ENCODE measurements around the gene GPR155. TPM values are rescaled to one million over a fixed set of nuclear protein-coding genes. Genes with fewer than 3 reads are reported as not detected.

The GPR155 gene
- total and polyA plus RNA-seq, 4 donors: 3.1 to 9.4 (median 4.4) TPM

DNA sequence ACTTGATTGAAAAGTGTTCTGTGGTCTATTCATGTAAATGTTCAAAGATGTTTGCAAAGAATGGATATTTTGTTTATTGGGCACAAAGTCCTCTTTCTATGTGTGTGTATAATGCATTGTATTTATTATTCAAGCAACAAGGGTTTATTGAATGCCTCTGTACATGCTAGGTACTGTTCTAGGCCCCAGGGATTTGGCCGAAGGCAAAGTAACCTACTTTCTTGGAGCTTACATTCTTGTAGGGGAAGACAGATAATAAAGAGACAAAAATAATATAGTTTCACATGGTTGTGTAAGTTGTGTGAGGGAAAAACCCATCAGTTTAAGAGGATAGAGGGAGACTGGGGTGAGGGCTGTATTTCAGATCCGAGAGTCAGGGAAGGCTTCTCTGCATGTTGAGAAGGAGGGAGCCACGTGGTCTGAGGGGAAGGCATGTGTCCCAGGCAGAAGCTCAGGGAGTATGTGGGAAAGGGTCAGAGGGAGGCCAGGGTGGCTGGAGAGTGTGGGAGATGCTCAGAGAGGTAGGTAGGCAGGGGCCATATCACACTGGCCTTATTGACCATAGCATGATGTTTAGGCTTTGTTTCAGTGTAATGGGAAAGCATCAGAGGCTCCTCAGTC lies 40.4 kb upstream of the GPR155 start:
- no peak overlapping the region for H3K27ac ChIP-seq (ENCODE audit: low read depth in 1 of 2, low read length in 2 of 2)
- no peak overlapping the region for H3K9ac ChIP-seq (ENCODE audit: low read depth in 1 of 2, low read length in 2 of 2)
- no peak for TF ChIP-seq REST (IDR thresholded peaks at IDR 0.05)
- H3K4me3 ChIP-seq (ENCODE audit: low read depth in 1 of 3, low read length in 3 of 3): no peak overlapping the region
- 90% methylated on average over 3 of the region's 3 CpGs for WGBS
- no peak for DNase-seq (ENCODE audit: low spot score)
- no peaks in the 10 kb centered on the region for H3K9me3 ChIP-seq (ENCODE audit: control insufficient read depth in 4 of 4, low read length in 3 of 4)
- H3K4me1 ChIP-seq (ENCODE audit: control insufficient read depth in 4 of 4, insufficient read depth in 4 of 4, low read length in 3 of 4): no peaks in the 10 kb centered on the region
- H3K36me3 ChIP-seq (ENCODE audit: control insufficient read depth in 4 of 4, insufficient read depth in 3 of 4, low read depth in 1 of 4, low read length in 3 of 4): no peaks in the 10 kb centered on the region
- H3K27me3 ChIP-seq (ENCODE audit: control insufficient read depth in 4 of 4, insufficient read depth in 4 of 4, low read length in 3 of 4): no peaks in the 10 kb centered on the region

DNA sequence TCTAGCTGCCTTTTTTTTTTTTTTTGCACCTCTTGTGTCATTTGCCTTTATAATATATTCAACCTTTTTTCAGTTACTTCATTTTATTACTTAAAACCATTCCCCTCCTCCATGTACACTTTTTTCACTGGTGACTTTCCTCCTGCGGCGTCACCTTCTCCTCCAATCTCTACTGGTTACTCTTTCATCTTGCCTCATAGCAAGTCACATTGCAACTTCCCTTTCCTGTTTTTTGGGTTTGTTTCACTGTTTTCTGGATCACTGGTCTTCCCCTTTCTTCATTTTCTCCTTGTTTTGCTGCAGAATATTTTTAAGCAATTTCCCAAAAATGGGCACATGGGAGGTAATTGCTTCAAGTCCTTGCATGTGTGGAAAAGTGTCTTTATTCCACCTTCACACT lies 37.7 kb upstream of the GPR155 start:
- Histone ChIP-seq H3K4me1 (ENCODE audit: control insufficient read depth in 4 of 4, insufficient read depth in 4 of 4, low read length in 3 of 4) (no peaks in the 10 kb centered on the region), H3K36me3 (ENCODE audit: control insufficient read depth in 4 of 4, insufficient read depth in 3 of 4, low read depth in 1 of 4, low read length in 3 of 4) (no peaks in the 10 kb centered on the region), H3K4me3 (ENCODE audit: low read depth in 1 of 3, low read length in 3 of 3) (no peak overlapping the region), H3K9me3 (ENCODE audit: control insufficient read depth in 4 of 4, low read length in 3 of 4) (no peaks in the 10 kb centered on the region), H3K9ac (ENCODE audit: low read depth in 1 of 2, low read length in 2 of 2) (no peak overlapping the region), H3K27me3 (ENCODE audit: control insufficient read depth in 4 of 4, insufficient read depth in 4 of 4, low read length in 3 of 4) (no peaks in the 10 kb centered on the region), H3K27ac (ENCODE audit: low read depth in 1 of 2, low read length in 2 of 2) (no peak overlapping the region)
- no peak for DNase-seq (ENCODE audit: low spot score)
- no peak for TF ChIP-seq JUND (IDR thresholded peaks at IDR 0.05)
- TF ChIP-seq, protein P1, sequence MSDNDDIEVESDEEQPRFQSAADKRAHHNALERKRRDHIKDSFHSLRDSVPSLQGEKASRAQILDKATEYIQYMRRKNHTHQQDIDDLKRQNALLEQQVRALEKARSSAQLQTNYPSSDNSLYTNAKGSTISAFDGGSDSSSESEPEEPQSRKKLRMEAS (IDR thresholded peaks at IDR 0.05): no peak
- TF ChIP-seq FOXA1 (IDR thresholded peaks at IDR 0.05): no peak
- TF ChIP-seq RXRA (IDR thresholded peaks at IDR 0.05): no peak
- 75% methylated on average over 2 of the region's 2 CpGs for WGBS

- no peaks in the 10 kb centered on the region for H3K36me3 ChIP-seq (ENCODE audit: control insufficient read depth in 4 of 4, insufficient read depth in 3 of 4, low read depth in 1 of 4, low read length in 3 of 4)
- H3K9me3 ChIP-seq (ENCODE audit: control insufficient read depth in 4 of 4, low read length in 3 of 4): no peaks in the 10 kb centered on the region
- no peak overlapping the region for H3K27ac ChIP-seq (ENCODE audit: low read depth in 1 of 2, low read length in 2 of 2)
- H3K4me3 ChIP-seq (ENCODE audit: low read depth in 1 of 3, low read length in 3 of 3): no peak overlapping the region
- H3K27me3 ChIP-seq (ENCODE audit: control insufficient read depth in 4 of 4, insufficient read depth in 4 of 4, low read length in 3 of 4): no peaks in the 10 kb centered on the region
- DNase-seq (ENCODE audit: low spot score): no peak
- H3K4me1 ChIP-seq (ENCODE audit: control insufficient read depth in 4 of 4, insufficient read depth in 4 of 4, low read length in 3 of 4): peaks cover 2 to 13% (median 5%) of the 10 kb centered on the region in 4 donors
- TF ChIP-seq CTCF (IDR thresholded peaks at IDR 0.05; ENCODE audit: low read depth, low read length, missing input control) (peak; percentile 49), SP1 (IDR thresholded peaks at IDR 0.05) (no peak), HNF4A (conservative IDR thresholded peaks at IDR 0.05) (no peak), RAD21 (IDR thresholded peaks at IDR 0.05) (peak; percentile 87 to 89), ZBTB33 (IDR thresholded peaks at IDR 0.05) (no peak)
- H3K9ac ChIP-seq (ENCODE audit: low read depth in 1 of 2, low read length in 2 of 2): no peak overlapping the region
- WGBS: 11% methylated on average over 3 of the region's 3 CpGs
Measured at GRCh38 chr2:174522553-174522952, 35.7 kb upstream of the GPR155 start.
